HCT116 (cell line): Measurements from ENCODE around the gene SIDT1.

Experiments used
- CBX3 ChIP-seq: IDR thresholded peaks from 2 replicates; pipeline ENCODE4 v1.6.1; 2012; ENCODE audit warnings: low read depth
- EZH2 ChIP-seq: fragments of 200-600 bp; sonication (generic); IDR thresholded peaks from 2 replicates; pipeline ENCODE4 v1.6.1; 2017; ENCODE audit warnings: antibody characterized with exemption, mixed run types
- EZH2phosphoT487 ChIP-seq: fragments of 200-600 bp; IDR thresholded peaks from 2 replicates; pipeline ENCODE4 v1.6.1; 2018; ENCODE audit warnings: antibody characterized with exemption, borderline replicate concordance
- FOSL1 ChIP-seq: IDR thresholded peaks from 2 replicates; pipeline ENCODE4 v1.6.1; 2012; ENCODE audit warnings: low read depth
- POLR2A ChIP-seq: IDR thresholded peaks from 2 replicates; pipeline ENCODE4 v1.7.0; 2011; ENCODE audit warnings: borderline replicate concordance; ENCODE audit not compliant: insufficient read depth, insufficient read length; ENCODE audit errors: extremely low read depth
- POLR2AphosphoS5 ChIP-seq: IDR thresholded peaks from 2 replicates; pipeline ENCODE4 v1.6.1; 2011; ENCODE audit warnings: mild to moderate bottlenecking, low read depth, low read length, moderate library complexity
- SIN3A ChIP-seq: IDR thresholded peaks from 2 replicates; pipeline ENCODE4 v1.6.1; 2012; ENCODE audit warnings: low read depth
- SP1 ChIP-seq: IDR thresholded peaks from 2 replicates; pipeline ENCODE4 v1.6.1; 2012; ENCODE audit warnings: low read depth
- ZNF274 ChIP-seq: fragments of 200-500 bp; sonication (Bioruptor generic); IDR thresholded peaks from 2 replicates; pipeline ENCODE4 v1.6.1; 2014; ENCODE audit warnings: mild to moderate bottlenecking, low read depth, low read length, inconsistent platforms
- TF ChIP-seq, protein P1 (sequence below), 3 experiments: fragments of 200-600 bp in 1 of 3; sonication (generic) in 1 of 3; IDR thresholded peaks in 2 of 3; conservative IDR thresholded peaks in 1 of 3; 2 replicates each; pipeline ENCODE4 v1.5.1; 2012 to 2017; ENCODE audit warnings: low read depth in 2 of 3, low read length in 2 of 3, antibody characterized with exemption in 1 of 3, borderline replicate concordance in 1 of 3, control low read depth in 1 of 3, mild to moderate bottlenecking in 1 of 3, mixed read lengths in 1 of 3, mixed run types in 1 of 3, moderate library complexity in 1 of 3; ENCODE audit not compliant: insufficient read depth in 1 of 3
- TF ChIP-seq, protein P2 (sequence below): IDR thresholded peaks from 2 replicates; pipeline ENCODE4 v1.6.1; 2012
- TF ChIP-seq, protein P3 (sequence below): IDR thresholded peaks from 2 replicates; pipeline ENCODE4 v1.6.1; 2012; ENCODE audit warnings: low read depth
- TF ChIP-seq, protein P4 (sequence below): IDR thresholded peaks from 2 replicates; pipeline ENCODE4 v1.6.1; 2012
- TF ChIP-seq, protein P5 (sequence below): IDR thresholded peaks from 2 replicates; pipeline ENCODE4 v1.6.1; 2011; ENCODE audit warnings: mild to moderate bottlenecking, low read length, moderate library complexity; ENCODE audit not compliant: insufficient replicate concordance; ENCODE audit errors: extremely low read depth

DNA sequence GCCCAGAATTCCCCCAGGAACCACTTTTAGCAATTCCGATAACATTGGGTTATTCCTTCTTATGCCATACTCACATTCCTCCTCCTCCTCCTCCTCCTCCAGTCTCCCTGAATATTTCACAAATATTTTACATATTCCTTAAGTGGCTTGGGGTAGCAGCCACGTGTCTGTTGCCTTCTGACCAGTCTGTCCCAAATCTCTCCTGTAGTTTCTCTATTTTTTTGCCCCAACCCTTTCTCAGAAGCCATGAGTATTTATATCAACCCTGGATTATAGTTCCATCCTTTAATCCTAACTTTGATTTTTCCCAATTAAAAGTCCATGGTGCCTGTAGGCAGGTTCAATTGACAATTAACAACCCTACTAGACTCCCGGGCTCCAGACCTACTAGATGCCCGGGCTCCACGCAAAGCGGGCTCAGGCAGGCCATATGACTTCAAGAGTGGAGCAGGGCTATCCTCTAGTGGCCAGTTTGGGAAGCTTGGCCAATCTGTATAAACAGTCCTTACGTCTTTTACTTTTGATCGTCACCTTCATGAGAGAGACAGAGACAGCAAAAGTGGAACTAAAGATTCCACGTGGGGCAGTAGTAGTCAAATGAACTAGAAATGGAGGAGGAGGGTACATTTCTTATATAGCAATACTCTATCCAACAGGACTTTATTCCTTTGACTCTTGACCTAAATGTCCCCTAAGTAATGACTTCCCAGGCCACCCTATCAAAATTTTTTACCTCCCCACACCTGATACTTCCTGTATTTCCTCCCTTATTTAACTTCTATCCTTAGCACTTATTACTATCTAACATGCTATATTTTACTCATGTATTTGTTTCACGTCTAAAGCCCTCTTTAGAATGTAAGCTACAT lies 94.4 kb downstream of the SIDT1 start:
- TF ChIP-seq EZH2phosphoT487: no peak
- TF ChIP-seq SP1: no peak
- TF ChIP-seq, protein P1, sequence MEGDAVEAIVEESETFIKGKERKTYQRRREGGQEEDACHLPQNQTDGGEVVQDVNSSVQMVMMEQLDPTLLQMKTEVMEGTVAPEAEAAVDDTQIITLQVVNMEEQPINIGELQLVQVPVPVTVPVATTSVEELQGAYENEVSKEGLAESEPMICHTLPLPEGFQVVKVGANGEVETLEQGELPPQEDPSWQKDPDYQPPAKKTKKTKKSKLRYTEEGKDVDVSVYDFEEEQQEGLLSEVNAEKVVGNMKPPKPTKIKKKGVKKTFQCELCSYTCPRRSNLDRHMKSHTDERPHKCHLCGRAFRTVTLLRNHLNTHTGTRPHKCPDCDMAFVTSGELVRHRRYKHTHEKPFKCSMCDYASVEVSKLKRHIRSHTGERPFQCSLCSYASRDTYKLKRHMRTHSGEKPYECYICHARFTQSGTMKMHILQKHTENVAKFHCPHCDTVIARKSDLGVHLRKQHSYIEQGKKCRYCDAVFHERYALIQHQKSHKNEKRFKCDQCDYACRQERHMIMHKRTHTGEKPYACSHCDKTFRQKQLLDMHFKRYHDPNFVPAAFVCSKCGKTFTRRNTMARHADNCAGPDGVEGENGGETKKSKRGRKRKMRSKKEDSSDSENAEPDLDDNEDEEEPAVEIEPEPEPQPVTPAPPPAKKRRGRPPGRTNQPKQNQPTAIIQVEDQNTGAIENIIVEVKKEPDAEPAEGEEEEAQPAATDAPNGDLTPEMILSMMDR (IDR thresholded peaks at IDR 0.05 in 2 of 3, conservative IDR thresholded peaks at IDR 0.05 in 1 of 3; ENCODE audit: borderline replicate concordance in 1 of 3, insufficient read depth in 1 of 3, low read depth in 2 of 3, low read length in 2 of 3): peak; percentile 88 to 98 (median 95)
- peak; percentile 6; the same call in 1 of the 2 replicates for TF ChIP-seq FOSL1
- TF ChIP-seq, protein P2, sequence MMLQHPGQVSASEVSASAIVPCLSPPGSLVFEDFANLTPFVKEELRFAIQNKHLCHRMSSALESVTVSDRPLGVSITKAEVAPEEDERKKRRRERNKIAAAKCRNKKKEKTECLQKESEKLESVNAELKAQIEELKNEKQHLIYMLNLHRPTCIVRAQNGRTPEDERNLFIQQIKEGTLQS: no peak
- no peak for TF ChIP-seq POLR2AphosphoS5
- TF ChIP-seq EZH2: no peak
- TF ChIP-seq, protein P3, sequence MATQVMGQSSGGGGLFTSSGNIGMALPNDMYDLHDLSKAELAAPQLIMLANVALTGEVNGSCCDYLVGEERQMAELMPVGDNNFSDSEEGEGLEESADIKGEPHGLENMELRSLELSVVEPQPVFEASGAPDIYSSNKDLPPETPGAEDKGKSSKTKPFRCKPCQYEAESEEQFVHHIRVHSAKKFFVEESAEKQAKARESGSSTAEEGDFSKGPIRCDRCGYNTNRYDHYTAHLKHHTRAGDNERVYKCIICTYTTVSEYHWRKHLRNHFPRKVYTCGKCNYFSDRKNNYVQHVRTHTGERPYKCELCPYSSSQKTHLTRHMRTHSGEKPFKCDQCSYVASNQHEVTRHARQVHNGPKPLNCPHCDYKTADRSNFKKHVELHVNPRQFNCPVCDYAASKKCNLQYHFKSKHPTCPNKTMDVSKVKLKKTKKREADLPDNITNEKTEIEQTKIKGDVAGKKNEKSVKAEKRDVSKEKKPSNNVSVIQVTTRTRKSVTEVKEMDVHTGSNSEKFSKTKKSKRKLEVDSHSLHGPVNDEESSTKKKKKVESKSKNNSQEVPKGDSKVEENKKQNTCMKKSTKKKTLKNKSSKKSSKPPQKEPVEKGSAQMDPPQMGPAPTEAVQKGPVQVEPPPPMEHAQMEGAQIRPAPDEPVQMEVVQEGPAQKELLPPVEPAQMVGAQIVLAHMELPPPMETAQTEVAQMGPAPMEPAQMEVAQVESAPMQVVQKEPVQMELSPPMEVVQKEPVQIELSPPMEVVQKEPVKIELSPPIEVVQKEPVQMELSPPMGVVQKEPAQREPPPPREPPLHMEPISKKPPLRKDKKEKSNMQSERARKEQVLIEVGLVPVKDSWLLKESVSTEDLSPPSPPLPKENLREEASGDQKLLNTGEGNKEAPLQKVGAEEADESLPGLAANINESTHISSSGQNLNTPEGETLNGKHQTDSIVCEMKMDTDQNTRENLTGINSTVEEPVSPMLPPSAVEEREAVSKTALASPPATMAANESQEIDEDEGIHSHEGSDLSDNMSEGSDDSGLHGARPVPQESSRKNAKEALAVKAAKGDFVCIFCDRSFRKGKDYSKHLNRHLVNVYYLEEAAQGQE: no peak
- no peak for TF ChIP-seq ZNF274
- TF ChIP-seq POLR2A: no peak
- no peak for TF ChIP-seq SIN3A
- TF ChIP-seq, protein P4, sequence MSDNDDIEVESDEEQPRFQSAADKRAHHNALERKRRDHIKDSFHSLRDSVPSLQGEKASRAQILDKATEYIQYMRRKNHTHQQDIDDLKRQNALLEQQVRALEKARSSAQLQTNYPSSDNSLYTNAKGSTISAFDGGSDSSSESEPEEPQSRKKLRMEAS: peak; percentile 46; the same call in 1 of the 2 replicates
- TF ChIP-seq CBX3: peak; percentile 34; the same call in 1 of the 2 replicates
- TF ChIP-seq, protein P5, sequence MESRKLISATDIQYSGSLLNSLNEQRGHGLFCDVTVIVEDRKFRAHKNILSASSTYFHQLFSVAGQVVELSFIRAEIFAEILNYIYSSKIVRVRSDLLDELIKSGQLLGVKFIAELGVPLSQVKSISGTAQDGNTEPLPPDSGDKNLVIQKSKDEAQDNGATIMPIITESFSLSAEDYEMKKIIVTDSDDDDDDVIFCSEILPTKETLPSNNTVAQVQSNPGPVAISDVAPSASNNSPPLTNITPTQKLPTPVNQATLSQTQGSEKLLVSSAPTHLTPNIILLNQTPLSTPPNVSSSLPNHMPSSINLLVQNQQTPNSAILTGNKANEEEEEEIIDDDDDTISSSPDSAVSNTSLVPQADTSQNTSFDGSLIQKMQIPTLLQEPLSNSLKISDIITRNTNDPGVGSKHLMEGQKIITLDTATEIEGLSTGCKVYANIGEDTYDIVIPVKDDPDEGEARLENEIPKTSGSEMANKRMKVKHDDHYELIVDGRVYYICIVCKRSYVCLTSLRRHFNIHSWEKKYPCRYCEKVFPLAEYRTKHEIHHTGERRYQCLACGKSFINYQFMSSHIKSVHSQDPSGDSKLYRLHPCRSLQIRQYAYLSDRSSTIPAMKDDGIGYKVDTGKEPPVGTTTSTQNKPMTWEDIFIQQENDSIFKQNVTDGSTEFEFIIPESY: no peak
